DMS114 treated with DMSO at 0.1 percent for 48 hours (cell line): ENCODE results near the gene ZNF385B.
"Not testable (repeated sequence)": the region's sequence is repeated elsewhere in the genome, so short reads cannot be mapped to it uniquely, and the experiment has no call there.

Source experiments
- DNase-seq: peaks from one replicate; lab custom pipeline; 2025; ENCODE audit not compliant: unreplicated experiment; lab: John Stamatoyannopoulos, UW

Gene ZNF385B

GRCh38 chr2:179642462-179642861 is 218.9 kb downstream of the ZNF385B start:
- no peak for DNase-seq

- DNase-seq, result no peak
Measured at GRCh38 chr2:179636995-179637394, 224.4 kb downstream of the ZNF385B start.

- no peak for DNase-seq
Measured at GRCh38 chr2:179636100-179636980, 225.1 kb downstream of the ZNF385B start.

- not testable (repeated sequence) for DNase-seq
Measured at GRCh38 chr2:179631769-179632385, 229.5 kb downstream of the ZNF385B start.

- not testable (repeated sequence) for DNase-seq
Measured at GRCh38 chr2:179629776-179630175, 231.6 kb downstream of the ZNF385B start.

GRCh38 chr2:179626261-179626660 is 235.2 kb downstream of the ZNF385B start:
- DNase-seq, result no peak

- no peak for DNase-seq
Measured at GRCh38 chr2:179622635-179623300, 238.6 kb downstream of the ZNF385B start.

GRCh38 chr2:179622112-179622511 is 239.3 kb downstream of the ZNF385B start:
- no peak for DNase-seq

- no peak for DNase-seq
Measured at GRCh38 chr2:179619947-179620467, 241.4 kb downstream of the ZNF385B start.

GRCh38 chr2:179614121-179614520 is 247.3 kb downstream of the ZNF385B start:
- no peak for DNase-seq

- no peak for DNase-seq
Measured at GRCh38 chr2:179613701-179614100, 247.7 kb downstream of the ZNF385B start.

- DNase-seq, result no peak
Measured at GRCh38 chr2:179613299-179613651, 248.1 kb downstream of the ZNF385B start.

- DNase-seq, result no peak
Measured at GRCh38 chr2:179612591-179613298, 248.7 kb downstream of the ZNF385B start.

GRCh38 chr2:179612108-179612507 is 249.3 kb downstream of the ZNF385B start:
- DNase-seq, result no peak

- no peak for DNase-seq
Measured at GRCh38 chr2:179606141-179606540, 255.3 kb downstream of the ZNF385B start.

GRCh38 chr2:179605341-179605740 is 256.1 kb downstream of the ZNF385B start:
- DNase-seq, result no peak

- no peak for DNase-seq
Measured at GRCh38 chr2:179604598-179604997, 256.8 kb downstream of the ZNF385B start.

GRCh38 chr2:179602452-179602851 is 259.0 kb downstream of the ZNF385B start:
- no peak for DNase-seq

- no peak for DNase-seq
Measured at GRCh38 chr2:179596018-179596417, 265.4 kb downstream of the ZNF385B start.

GRCh38 chr2:179595284-179595683 is 266.1 kb downstream of the ZNF385B start:
- no peak for DNase-seq
